ENCODE data around the gene C1QL1.
A peak's percentile ranks its signal among the peaks of the same experiment; 100 is the strongest.

Gene C1QL1

GRCh38 chr17:44989552-44990138 is 21.5 kb upstream of the C1QL1 start:
- DNase-seq (ENCODE audit: low read depth): no peak

GRCh38 chr17:44988044-44988942 is 20.2 kb upstream of the C1QL1 start:
- no peak for DNase-seq (ENCODE audit: low read depth)

GRCh38 chr17:44983563-44983962 is 15.5 kb upstream of the C1QL1 start:
- DNase-seq (ENCODE audit: low read depth): no peak

- no peak for DNase-seq (ENCODE audit: low read depth)
Measured at GRCh38 chr17:44982113-44982702, 14.1 kb upstream of the C1QL1 start.

GRCh38 chr17:44981221-44981968 is 13.3 kb upstream of the C1QL1 start:
- DNase-seq (ENCODE audit: low read depth): peak; percentile 33

- DNase-seq (ENCODE audit: low read depth): no peak
Measured at GRCh38 chr17:44979426-44979995, 11.4 kb upstream of the C1QL1 start.

- DNase-seq (ENCODE audit: low read depth): no peak
Measured at GRCh38 chr17:44978807-44979206, 10.7 kb upstream of the C1QL1 start.

- no peak for DNase-seq (ENCODE audit: low read depth)
Measured at GRCh38 chr17:44977814-44978550, 9.9 kb upstream of the C1QL1 start.

GRCh38 chr17:44977065-44977464 is 9.0 kb upstream of the C1QL1 start:
- DNase-seq (ENCODE audit: low read depth): no peak

- DNase-seq (ENCODE audit: low read depth): no peak
Measured at GRCh38 chr17:44976206-44976605, 8.1 kb upstream of the C1QL1 start.

GRCh38 chr17:44972953-44973352 is 4.8 kb upstream of the C1QL1 start:
- DNase-seq (ENCODE audit: low read depth): peak; percentile 69

- DNase-seq (ENCODE audit: low read depth): peak; percentile 26
Measured at GRCh38 chr17:44971776-44972483, 3.8 kb upstream of the C1QL1 start.

GRCh38 chr17:44970136-44970741 is 2.1 kb upstream of the C1QL1 start:
- DNase-seq (ENCODE audit: low read depth): no peak

- DNase-seq (ENCODE audit: low read depth): no peak
Measured at GRCh38 chr17:44969144-44969780, 1.2 kb upstream of the C1QL1 start.

GRCh38 chr17:44967907-44968224 is 237 bp downstream of the C1QL1 start:
- DNase-seq (ENCODE audit: low read depth): no peak

GRCh38 chr17:44967026-44967906 is 837 bp downstream of the C1QL1 start:
- DNase-seq (ENCODE audit: low read depth): no peak

GRCh38 chr17:44966348-44967025 is 1.6 kb downstream of the C1QL1 start:
- DNase-seq (ENCODE audit: low read depth): no peak

- no peak for DNase-seq (ENCODE audit: low read depth)
Measured at GRCh38 chr17:44965481-44966234, 2.4 kb downstream of the C1QL1 start.
